ENCODE data around the gene KRTAP19-7.

KRTAP19-7 gene

GRCh38 chr21:30563630-30564029 lies 2.5 kb upstream of the KRTAP19-7 start:
- DNase-seq (ENCODE audit: low read depth in 1 of 2, low spot score in 1 of 2): no peak

DNA sequence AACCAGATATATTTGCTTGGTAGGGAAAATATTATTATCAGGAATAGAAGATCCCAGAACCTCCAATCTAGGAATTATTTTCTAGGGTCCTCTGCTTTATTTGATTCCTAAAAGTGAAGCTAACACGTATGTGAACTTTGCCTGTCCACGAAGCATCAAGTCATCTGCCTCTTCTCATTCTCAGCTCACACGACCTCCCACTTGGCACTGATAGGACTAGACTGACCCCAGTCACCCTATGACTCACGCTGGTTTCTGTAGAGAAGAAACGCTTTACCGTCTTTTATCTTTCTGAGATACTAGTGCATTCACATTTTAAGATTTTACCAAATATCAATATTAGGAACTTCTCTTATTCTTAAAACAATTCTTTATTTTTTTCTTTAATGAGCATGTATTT lies 2.0 kb upstream of the KRTAP19-7 start:
- no peak overlapping the region for H3K27ac ChIP-seq (replicated peaks)
- no peak for TF ChIP-seq POLR2AphosphoS5 (IDR thresholded peaks at IDR 0.05; ENCODE audit: low read depth)
- no peak for TF ChIP-seq CTCF (IDR thresholded peaks at IDR 0.05; ENCODE audit: insufficient read depth, low read length)
- no peak for TF ChIP-seq SPI1 (IDR thresholded peaks at IDR 0.05; ENCODE audit: borderline replicate concordance, low read depth)
- TF ChIP-seq GABPA (IDR thresholded peaks at IDR 0.05; ENCODE audit: low read depth): no peak
- TF ChIP-seq, protein P1, sequence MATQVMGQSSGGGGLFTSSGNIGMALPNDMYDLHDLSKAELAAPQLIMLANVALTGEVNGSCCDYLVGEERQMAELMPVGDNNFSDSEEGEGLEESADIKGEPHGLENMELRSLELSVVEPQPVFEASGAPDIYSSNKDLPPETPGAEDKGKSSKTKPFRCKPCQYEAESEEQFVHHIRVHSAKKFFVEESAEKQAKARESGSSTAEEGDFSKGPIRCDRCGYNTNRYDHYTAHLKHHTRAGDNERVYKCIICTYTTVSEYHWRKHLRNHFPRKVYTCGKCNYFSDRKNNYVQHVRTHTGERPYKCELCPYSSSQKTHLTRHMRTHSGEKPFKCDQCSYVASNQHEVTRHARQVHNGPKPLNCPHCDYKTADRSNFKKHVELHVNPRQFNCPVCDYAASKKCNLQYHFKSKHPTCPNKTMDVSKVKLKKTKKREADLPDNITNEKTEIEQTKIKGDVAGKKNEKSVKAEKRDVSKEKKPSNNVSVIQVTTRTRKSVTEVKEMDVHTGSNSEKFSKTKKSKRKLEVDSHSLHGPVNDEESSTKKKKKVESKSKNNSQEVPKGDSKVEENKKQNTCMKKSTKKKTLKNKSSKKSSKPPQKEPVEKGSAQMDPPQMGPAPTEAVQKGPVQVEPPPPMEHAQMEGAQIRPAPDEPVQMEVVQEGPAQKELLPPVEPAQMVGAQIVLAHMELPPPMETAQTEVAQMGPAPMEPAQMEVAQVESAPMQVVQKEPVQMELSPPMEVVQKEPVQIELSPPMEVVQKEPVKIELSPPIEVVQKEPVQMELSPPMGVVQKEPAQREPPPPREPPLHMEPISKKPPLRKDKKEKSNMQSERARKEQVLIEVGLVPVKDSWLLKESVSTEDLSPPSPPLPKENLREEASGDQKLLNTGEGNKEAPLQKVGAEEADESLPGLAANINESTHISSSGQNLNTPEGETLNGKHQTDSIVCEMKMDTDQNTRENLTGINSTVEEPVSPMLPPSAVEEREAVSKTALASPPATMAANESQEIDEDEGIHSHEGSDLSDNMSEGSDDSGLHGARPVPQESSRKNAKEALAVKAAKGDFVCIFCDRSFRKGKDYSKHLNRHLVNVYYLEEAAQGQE (IDR thresholded peaks at IDR 0.05; ENCODE audit: insufficient replicate concordance, low read depth): no peak
- no peak for DNase-seq (ENCODE audit: low read depth in 1 of 2, low spot score in 1 of 2)
- no peak overlapping the region for H3K4me3 ChIP-seq (replicated peaks; ENCODE audit: insufficient read depth, low read length)
- no peaks in the 10 kb centered on the region for H3K27me3 ChIP-seq (ENCODE audit: insufficient read depth, poor library complexity, severe bottlenecking)

More at GRCh38 chr21:30563630-30564029, 2.5 kb upstream of the KRTAP19-7 start:
- TF ChIP-seq, protein P1 (IDR thresholded peaks at IDR 0.05; ENCODE audit: insufficient replicate concordance, low read depth): no peak
- no peak for TF ChIP-seq SPI1 (IDR thresholded peaks at IDR 0.05; ENCODE audit: borderline replicate concordance, low read depth)
- TF ChIP-seq CTCF (IDR thresholded peaks at IDR 0.05; ENCODE audit: insufficient read depth, low read length): no peak
- TF ChIP-seq POLR2AphosphoS5 (IDR thresholded peaks at IDR 0.05; ENCODE audit: low read depth): no peak
- no peak for TF ChIP-seq GABPA (IDR thresholded peaks at IDR 0.05; ENCODE audit: low read depth)
- Histone ChIP-seq H3K27ac (replicated peaks) (no peak overlapping the region), H3K4me3 (replicated peaks; ENCODE audit: insufficient read depth, low read length) (no peak overlapping the region), H3K27me3 (ENCODE audit: insufficient read depth, poor library complexity, severe bottlenecking) (no peaks in the 10 kb centered on the region)

- H3K4me3 ChIP-seq (replicated peaks; ENCODE audit: insufficient read depth, low read length): no peak overlapping the region
- no peak for DNase-seq (ENCODE audit: low read depth in 1 of 2, low spot score in 1 of 2)
Measured at GRCh38 chr21:30561957-30562356, 843 bp upstream of the KRTAP19-7 start.

GRCh38 chr21:30555095-30555494 lies 6.0 kb downstream of the KRTAP19-7 start:
- no peaks in the 10 kb centered on the region for H3K27me3 ChIP-seq (ENCODE audit: insufficient read depth, poor library complexity, severe bottlenecking)
- no peak overlapping the region for H3K4me3 ChIP-seq (replicated peaks; ENCODE audit: insufficient read depth, low read length)
- no peak overlapping the region for H3K27ac ChIP-seq (replicated peaks)
- TF ChIP-seq GABPA (IDR thresholded peaks at IDR 0.05; ENCODE audit: low read depth): no peak
- no peak for TF ChIP-seq POLR2AphosphoS5 (IDR thresholded peaks at IDR 0.05; ENCODE audit: low read depth)
- no peak for TF ChIP-seq SPI1 (IDR thresholded peaks at IDR 0.05; ENCODE audit: borderline replicate concordance, low read depth)
- TF ChIP-seq, protein P1 (IDR thresholded peaks at IDR 0.05; ENCODE audit: insufficient replicate concordance, low read depth): no peak
- no peak for TF ChIP-seq CTCF (IDR thresholded peaks at IDR 0.05; ENCODE audit: insufficient read depth, low read length)
- no peak for DNase-seq (ENCODE audit: low read depth in 1 of 2, low spot score in 1 of 2)

More at GRCh38 chr21:30561957-30562356, 843 bp upstream of the KRTAP19-7 start:
- TF ChIP-seq SPI1 (IDR thresholded peaks at IDR 0.05; ENCODE audit: borderline replicate concordance, low read depth): no peak
- no peaks in the 10 kb centered on the region for H3K27me3 ChIP-seq (ENCODE audit: insufficient read depth, poor library complexity, severe bottlenecking)
- no peak overlapping the region for H3K27ac ChIP-seq (replicated peaks)
